ENCODE measurements around the gene SLX9.

Gene SLX9

DNA sequence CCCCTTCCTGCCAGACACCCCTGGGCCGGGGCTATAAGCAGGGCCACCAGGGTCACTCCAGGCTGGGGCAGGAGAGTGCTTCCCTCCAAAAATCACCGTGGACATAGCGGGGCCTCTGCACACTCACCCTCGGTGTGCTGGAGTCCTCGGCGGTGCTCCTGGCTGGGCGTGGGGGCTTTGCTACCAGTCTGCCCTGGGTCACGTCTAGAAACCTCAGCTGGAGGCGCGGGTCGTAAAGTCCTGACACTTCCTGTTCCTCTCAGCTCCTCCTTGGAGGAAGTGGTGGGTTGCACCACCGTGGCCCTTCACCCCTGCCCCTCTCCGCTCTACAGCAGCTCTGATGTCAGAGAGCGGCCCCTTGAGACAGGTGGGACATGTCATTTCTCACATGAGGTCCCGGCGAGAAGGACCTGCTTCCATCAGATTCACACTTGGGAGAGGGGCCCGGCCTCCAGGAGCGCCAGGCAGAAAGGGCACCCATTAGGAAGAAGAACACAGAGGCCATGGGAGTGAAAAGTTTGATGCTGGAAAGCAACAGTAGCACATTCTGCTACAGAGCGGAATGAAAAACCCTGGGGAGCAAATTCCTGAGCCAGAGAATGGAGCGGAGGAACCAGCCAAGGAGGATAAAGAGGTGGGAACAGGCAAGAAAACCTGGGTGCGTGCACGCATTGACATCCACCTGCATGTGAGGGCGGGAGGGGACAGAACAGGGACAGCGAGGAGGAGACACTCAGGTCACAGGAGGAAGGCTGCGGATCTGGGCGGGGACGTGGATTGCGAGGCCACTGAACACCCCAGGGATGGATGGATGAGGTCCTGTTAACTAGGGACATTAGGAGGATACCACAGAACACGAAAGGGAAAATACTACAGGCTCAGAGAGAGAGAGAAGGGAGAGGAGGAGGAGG is 18.9 kb upstream of the SLX9 start, which contains the start of gene ITGB2:
Gene ITGB2, minus strand, starts transcription at position 206 of the 911 bp plus-strand sequence. CDS start 10,117 bp downstream, outside the sequence.
- in situ Hi-C loops (cut with MboI; ENCODE audit: low sequenced_read_pairs, unreplicated experiment), result loop anchor here (5.0 kb wide), 1 partner anchor 44 kb away; no protein-coding TSS in a partner anchor
- peak; percentile 78 for DNase-seq (ENCODE audit: low spot score)
- TF ChIP-seq, protein P1, sequence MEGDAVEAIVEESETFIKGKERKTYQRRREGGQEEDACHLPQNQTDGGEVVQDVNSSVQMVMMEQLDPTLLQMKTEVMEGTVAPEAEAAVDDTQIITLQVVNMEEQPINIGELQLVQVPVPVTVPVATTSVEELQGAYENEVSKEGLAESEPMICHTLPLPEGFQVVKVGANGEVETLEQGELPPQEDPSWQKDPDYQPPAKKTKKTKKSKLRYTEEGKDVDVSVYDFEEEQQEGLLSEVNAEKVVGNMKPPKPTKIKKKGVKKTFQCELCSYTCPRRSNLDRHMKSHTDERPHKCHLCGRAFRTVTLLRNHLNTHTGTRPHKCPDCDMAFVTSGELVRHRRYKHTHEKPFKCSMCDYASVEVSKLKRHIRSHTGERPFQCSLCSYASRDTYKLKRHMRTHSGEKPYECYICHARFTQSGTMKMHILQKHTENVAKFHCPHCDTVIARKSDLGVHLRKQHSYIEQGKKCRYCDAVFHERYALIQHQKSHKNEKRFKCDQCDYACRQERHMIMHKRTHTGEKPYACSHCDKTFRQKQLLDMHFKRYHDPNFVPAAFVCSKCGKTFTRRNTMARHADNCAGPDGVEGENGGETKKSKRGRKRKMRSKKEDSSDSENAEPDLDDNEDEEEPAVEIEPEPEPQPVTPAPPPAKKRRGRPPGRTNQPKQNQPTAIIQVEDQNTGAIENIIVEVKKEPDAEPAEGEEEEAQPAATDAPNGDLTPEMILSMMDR (IDR thresholded peaks at IDR 0.05; ENCODE audit: borderline replicate concordance, control extremely low read depth, extremely low read depth, insufficient read depth, missing control alignments), result no peak

- TF ChIP-seq, protein P1 (IDR thresholded peaks at IDR 0.05; ENCODE audit: borderline replicate concordance, control extremely low read depth, extremely low read depth, insufficient read depth, missing control alignments), result no peak
- in situ Hi-C loops (cut with MboI; ENCODE audit: low sequenced_read_pairs, unreplicated experiment), result loop anchor here (5.0 kb wide), 1 partner anchor 45 kb away; no protein-coding TSS in a partner anchor
- DNase-seq (ENCODE audit: low spot score), result no peak
These were observed 17.9 kb upstream of the SLX9 start for GRCh38 chr21:44921928-44922327.

DNA sequence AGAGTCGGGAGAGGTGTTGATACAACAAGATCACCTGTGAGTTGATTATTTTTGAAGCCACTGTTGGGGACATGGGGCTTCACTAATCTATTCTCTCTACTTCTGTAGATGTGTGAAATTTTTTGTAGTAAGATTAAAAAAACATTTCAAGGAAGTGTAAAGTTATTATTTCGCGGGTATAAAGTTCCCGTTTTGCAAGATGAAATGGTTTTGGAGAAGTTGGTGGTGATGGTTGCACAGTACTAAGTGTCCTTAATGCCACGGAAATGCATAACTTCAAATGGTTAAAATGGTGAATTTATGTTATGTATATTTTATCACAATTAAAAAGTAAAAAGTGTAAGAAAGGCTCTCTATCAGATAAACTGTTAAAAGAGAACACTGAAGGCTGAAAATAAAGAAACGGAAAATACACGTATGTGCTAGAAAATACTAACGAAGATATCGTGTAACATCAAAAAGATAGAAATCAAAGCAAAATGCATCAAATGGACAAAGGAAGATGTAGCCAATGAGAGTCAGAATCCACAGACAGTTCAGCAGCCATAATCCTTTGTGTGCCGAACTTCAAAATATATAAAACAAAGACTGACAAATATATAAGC is 16.2 kb upstream of the SLX9 start:
- no peak for DNase-seq (ENCODE audit: low spot score)
- TF ChIP-seq, protein P1 (IDR thresholded peaks at IDR 0.05; ENCODE audit: borderline replicate concordance, control extremely low read depth, extremely low read depth, insufficient read depth, missing control alignments), result no peak
- in situ Hi-C loops (cut with MboI; ENCODE audit: low sequenced_read_pairs, unreplicated experiment), result loop anchor here (5.0 kb wide), 1 partner anchor 46 kb away; no protein-coding TSS in a partner anchor

- in situ Hi-C loops (cut with MboI; ENCODE audit: low sequenced_read_pairs, unreplicated experiment), result loop anchor here (5.0 kb wide), 1 partner anchor 47 kb away; no protein-coding TSS in a partner anchor
- DNase-seq (ENCODE audit: low spot score), result no peak
- TF ChIP-seq, protein P1 (IDR thresholded peaks at IDR 0.05; ENCODE audit: borderline replicate concordance, control extremely low read depth, extremely low read depth, insufficient read depth, missing control alignments), result no peak
These were observed 15.0 kb upstream of the SLX9 start for GRCh38 chr21:44924606-44925377.

DNA sequence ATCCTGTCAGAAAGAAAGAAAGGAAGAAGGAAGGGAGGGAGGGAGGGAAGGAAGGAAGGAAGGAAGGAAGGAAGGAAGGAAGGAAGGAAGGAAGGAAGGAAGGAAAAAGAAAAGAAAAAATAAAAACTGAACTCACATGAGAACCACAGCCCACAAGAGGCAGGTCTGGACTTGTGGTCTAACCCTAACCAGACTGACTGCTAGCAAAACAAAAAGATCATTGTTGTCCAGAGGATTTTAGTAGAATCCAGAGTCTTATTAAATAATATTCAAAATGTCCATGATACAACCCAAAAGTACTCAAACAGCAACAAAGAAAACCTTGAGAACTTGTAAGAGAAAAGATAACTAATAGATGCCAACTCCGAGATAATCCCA is 14.5 kb upstream of the SLX9 start:
- TF ChIP-seq, protein P1 (IDR thresholded peaks at IDR 0.05; ENCODE audit: borderline replicate concordance, control extremely low read depth, extremely low read depth, insufficient read depth, missing control alignments), result no peak
- no peak for DNase-seq (ENCODE audit: low spot score)
- in situ Hi-C loops (cut with MboI; ENCODE audit: low sequenced_read_pairs, unreplicated experiment), result no loop called here

All from GM13976 (cell line).